ENCODE data around the gene ADAMTS5. TPM values are rescaled to one million over a fixed set of nuclear protein-coding genes. Genes with fewer than 3 reads are reported as not detected.

The ADAMTS5 gene
- total RNA-seq, result 1.4 TPM

DNA sequence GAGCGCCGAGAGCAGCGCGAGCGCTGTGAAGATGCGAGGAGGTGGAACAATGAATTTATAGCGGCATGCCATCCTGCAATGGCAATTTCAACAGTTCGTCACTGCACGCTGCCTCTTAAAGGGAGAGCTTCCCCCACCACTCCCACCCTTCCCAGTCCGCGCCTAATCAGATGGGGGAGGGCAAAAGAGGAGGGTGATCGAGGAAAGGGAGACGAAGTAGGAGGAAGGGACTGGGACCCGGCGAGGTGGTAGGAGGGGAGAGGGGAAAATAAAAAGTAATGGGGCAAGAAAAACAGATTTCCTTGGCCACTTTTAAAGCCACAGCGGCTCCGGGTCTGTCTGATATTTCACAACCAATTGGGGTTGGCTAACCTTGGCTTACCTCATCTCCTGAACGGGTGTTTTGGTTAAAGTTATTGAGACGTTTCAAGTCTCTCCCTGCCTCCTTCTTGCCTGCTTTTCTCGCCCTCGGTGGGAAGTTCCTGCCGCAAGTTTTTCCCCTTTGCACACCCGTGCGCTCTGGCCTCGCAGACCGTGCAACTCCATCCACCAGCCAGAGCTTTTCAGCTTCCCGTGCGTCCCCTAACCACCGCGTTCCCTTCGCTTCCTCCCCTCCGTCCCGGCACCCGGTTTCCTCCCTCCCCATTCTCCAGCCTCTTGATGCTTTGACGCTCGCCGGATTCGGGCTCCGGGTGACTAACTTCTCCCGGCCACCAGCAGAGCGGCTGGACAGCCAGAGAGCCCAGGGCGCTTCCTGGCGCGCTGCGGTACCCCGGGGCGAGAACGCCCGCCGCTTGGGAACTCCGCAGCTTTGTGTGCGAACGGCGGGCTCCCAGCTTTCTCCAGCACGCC, at the start of gene ADAMTS5:
Gene ADAMTS5 (minus strand): TSS at position 27 of the 852 bp plus-strand sequence. CDS start 697 bp downstream, outside the sequence.
- DNase-seq, result peak; percentile 39

DNA sequence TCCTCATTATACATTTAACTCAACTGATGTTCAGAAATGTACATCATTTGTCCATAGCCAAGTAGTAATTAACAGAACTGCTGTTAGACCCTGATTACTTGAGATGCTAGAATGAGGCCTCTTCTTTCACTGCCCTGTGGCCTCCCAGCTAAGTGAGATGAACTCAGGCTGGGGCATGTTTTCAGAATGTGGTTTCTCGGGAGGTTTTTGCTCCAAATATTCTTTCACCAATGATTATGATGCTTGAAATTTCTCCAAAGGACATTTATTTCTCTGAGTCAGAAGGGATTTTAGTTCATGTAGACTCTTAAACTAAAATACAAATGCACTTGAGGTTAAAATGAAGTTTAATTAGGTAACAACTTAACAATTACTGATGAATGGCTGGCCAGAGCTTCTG, 34.6 kb upstream of the ADAMTS5 start:
- no peak for DNase-seq

DNA sequence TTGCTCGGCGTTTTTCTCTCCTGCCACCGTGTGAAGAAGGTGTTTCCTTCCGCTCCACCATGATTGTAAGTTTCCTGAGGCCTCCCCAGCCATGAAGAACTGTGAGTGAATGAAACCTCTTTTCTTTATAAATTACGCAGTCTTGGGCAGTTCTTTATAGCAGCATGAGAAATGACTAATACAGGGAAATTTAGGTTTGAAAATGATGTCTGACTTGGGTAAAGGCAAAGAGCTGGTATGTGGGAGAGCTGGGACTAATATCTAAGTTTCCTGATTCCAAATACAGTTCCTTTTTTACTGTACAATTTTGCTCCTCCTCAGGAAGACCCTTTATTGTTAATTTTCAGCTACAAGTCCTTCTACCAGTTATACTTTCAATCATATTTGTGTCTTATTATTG, 16.7 kb upstream of the ADAMTS5 start:
- no peak for DNase-seq

DNA sequence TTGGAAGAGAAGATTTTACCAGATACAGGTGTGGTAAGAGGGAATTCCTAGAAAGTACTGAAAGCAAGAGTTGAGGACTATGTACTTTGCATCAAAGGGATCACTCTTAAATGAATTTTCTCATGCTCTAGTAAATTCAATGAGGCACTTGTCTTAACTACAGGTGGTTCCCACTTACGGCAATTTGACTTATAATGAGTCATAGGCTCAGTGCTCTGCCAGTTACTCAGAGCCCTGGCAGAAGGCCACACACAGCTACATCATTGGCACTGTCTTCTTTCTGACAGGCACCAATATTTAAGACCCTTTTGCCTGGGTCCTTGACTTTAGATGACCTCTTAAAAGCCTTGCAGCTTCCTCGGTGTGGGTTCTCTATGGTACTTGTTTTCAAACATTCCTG, 15.9 kb upstream of the ADAMTS5 start:
- no peak for DNase-seq

DNA sequence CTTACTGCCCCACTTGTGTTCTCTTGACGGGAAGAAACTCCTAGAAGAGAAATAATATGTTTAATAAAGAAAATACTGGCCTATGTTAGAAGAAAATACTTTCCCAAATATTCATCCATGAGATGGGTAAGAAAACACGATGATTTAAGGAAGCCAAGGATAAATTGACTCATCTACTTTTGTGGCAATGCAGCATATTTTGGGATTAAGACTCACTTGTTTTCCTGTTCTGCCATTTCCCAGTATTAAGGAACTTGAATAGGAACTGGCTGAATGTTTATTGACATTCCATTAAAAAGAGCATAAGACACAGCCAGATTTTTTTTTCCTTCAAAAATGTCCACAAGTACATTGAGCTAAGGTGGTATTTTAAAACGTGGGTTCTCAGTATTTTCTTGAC, 10.9 kb upstream of the ADAMTS5 start:
- DNase-seq, result no peak

DNA sequence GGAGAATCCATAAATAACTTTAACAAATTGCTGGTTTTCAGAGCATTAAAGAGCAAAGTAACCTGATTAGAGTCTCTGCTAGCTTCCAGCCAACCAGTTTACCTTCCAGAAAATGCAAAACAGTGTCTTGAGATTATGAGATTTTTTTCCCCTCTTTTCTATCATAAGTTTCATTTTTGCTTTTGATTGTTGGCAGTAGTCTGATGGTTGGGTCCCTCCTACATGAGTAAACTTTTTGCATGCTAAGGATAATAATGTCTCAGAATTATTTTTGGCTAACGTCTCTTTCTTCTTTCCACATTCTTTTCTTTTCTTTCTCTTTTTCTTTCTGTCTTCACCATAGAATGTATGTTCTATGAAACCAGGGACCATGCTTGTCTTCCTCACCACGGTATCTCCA, 6.3 kb upstream of the ADAMTS5 start:
- no peak for DNase-seq

DNA sequence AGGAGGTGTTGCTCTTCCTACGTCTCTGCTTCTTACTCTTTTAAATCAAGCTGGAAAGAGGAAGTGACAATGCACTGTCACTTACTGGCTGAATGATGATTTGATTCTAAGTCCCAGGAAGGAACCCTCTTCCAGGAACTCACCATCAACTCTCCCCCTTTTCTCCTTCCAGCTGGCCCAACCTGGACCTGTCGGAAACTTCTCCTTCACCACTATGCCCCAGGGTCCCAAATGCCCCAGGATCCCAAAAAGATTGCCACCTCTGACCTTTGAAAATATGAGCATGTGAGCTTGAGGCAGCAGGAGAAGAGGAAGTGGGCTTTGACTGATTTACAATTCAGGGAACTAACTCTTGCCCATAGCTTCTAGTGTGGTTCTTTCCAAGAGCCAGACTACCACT, 5.3 kb upstream of the ADAMTS5 start:
- no peak for DNase-seq

DNA sequence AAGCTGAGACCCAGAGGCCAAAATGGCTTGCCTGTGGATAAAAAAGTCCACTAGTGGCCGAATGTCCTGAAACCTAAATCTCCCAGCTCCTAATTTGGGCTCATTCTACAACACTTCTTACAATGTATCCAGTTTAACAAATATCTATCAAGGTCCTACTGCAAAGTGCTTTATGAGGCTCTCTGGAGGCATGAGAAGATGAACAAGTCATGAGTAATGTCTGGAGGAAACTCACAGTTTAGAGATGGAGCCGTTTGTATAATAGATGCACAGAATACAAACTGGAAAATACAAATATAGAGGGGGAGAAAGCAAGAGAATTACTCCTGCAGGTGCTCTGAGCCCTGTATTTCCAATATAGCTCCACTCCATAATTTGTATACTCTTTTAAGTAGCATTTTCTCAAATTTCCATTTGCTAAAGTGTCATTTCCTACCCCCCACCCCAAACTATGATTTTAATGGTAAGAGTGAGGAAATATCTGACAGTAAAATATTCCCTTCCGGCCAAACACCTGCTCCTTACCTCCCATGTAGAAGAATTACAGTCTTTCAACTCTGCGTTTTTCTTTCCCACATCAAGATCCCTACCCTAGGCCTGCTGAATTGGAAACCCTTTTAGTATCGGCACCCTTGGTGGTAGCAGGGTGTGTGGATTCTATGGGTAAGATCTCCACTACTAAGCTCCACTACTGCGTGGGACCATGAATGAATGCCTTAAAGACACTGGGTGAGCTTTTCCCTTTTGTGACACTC, 3.3 kb upstream of the ADAMTS5 start:
- DNase-seq, result no peak

DNA sequence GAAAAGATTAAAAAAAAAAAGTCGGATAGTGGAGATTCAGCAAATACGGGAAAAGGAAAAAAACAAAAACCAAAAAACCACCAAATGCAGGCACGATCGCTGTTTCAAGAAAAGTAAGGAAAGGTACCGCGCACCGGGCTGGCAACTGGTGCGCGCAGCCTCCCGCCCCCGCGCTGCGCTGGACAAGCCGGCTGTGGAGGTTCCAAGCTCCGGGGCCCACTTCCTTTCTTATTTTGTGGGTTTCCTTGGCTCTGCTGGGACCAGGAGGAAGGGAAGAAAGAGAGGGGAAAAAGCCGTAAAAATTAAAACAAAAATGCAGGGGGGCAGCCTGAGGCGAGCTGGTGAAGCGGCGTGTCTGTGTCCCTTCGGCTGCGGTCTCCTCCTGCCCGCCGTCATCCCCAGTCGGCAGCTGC, 233 bp downstream of the ADAMTS5 start:
- DNase-seq, result no peak

DNA sequence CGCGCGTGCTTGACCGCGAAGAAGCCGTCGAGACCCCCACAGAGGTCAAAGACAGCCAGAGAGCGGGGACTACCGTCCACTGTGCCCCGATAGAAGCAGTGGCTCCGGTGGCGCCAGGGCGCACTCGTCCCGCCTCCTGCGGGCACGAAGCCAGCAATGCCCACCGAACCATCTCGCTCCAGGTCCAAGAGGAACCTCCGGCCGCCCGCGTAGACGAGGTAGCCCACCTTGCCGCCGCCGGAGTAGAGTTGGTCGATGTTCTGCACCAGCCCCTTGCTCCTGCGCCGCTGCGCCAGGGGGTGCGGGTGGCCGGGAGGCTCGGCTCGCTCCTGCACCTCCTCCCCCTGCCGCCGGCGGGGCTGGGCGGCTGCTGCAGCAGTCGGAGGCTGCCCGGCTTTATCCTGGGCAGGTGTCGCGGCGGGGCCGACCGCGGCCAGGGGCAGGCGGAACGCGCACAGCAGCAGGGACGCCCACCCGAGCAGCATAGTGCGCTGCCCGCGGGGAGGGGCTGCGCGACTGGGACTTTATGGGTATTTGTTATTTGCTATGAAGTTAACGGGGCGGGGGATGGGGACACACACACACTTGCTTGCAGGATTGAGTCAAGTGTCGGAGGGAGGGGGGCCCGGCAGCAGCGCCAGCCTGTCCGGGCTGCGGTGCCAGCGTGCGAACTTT, 844 bp downstream of the ADAMTS5 start:
- DNase-seq, result no peak

DNA sequence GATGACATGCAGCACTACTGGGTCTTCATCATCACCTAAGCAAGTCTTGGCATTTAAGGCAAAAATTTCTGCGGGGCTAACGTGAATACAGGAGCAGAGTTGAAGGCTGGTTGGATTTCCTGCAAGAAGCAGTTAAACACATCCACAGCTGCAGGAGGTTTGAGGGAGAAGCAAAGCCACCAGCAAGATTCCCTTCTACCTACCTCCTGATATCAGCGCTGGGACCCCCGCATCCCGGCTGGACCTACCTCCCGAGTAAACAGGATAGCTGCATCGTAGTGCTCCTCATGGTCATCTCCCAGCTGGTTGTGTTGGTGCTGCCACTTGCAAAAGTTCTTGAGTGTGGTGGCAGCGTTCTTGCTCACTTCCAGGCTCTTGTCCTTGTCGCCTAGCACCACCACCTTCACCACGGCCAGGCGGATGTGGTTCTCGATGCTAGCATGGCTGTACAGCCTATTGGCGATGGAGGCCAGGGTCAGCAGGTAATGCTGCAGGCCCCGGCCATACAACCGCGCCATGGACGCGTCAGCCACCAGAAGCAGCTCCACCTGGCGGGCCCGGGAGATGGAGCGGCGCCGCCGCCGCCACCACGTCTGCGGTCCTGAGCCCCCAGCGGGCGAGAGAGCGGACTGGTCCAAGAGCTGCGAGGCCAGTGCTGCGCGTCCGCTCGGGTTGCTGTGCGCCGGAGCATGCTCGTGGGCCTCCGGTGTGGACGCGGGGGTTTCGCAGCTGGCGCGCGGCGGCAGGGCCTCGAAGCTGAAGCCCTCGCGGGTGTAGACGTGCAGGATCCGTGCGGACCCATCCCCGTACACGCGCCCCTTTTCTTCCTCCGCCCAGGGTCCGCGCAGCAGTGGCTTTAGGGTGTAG, 1.6 kb downstream of the ADAMTS5 start:
- no peak for DNase-seq

DNA sequence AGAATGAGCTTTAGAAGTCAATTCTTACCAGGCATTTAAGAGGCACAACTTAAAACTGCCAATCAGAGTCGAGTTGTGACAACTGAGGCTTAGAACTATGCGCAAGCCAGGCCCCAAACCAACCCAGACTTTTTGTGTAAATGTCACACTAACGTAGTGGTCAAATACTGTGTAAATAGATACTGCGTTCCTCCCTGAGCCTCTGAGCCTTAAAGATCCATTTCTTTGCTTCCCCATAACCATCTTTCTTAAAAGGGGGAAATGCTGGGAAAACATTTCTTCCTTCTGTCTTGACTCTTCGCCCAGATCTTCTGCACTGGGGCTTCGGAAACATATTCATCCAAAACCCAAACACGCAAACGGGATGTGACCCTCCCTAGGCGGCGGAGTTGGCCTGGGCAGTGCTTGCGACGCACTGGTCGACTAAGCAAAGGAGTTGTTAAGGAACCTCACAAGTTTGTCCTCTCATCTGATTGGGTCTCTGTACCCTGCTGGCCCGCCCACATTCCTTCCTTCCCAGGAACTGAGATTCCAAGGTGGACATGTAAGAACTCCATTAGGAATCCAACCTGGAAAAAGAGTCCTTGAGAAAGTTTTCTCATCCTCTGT, 2.6 kb downstream of the ADAMTS5 start:
- DNase-seq, result no peak

DNA sequence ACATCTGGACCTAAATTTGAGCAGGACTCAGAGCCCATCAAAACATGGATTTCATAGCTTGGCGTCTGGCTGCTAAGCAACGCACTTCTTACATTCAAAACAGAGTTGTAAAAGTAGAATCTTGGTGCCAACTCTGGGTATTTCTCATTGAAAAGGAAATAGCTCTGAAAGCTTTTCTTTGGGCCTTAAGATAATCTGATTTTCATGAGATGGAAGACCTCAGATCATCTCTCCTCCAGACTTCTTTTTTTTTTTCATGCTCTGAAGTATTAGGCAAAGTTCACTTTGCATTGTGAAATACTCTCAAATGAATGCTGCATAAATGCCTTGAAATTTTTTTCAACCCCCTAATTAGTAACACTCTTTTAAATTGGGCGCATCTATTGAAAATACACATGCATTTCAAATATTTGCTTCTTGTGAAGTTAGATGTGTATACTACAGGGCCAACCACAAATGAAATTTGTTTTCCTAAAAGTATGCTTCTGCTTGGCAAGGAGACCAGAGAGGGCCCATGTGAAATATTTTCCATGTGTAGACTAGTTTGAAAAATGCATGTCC, 4.2 kb downstream of the ADAMTS5 start:
- DNase-seq, result no peak

DNA sequence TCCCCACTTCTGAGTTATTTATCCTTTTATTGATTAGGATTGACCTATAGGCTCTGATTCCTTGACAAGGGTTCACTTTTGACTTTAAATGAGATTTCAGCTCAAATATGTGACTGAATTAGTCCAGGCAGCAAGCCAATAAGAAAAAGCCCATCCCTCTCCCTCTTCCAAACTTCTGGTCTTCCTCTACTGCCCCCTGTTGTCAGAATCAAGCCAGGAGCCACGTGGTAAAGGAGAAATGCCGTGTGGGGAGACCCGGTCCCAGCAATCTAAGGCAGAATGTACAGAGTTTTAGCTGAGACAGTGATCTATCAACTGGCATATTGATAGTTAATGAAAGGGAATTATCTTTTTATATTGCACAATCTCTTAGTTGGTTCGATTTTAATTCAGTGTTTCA, 5.2 kb downstream of the ADAMTS5 start:
- DNase-seq, result no peak

DNA sequence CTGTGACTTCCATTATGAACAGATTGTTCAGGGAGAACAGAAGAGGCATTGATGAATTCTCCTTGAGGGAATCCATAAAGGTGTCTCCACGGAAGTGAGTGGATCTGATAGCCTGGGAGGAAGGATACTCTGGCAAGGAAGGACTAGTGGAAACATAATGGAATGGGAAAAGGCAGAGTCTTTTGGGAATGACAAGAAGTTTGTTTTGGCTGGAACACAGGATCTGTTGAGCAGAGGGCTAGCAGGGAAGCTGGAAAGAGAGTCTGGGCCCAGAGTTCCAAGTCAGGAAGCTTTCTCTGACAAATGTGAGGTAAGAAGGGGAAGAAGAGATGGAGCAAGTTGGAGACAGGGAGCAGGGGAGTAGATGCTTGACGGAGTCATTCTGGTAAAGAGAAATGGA, 8.1 kb downstream of the ADAMTS5 start:
- no peak for DNase-seq

DNA sequence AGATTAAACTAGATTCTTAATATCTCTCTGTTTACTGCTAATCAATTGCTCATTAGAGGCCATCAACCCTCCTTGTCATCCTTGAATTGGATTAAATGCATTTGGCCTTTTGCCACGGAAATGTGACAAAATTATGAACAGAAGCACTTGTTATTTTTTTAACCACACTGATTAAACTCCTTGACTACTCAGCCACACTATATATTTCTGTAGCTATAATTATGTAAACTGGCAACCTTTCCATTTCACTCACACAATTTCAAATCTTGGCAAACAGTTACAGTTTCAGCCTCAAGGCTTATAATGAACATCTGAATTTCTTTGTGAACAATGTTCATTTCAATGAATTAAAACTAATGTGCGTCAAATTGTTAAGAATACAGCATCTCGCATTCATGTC, 10.1 kb downstream of the ADAMTS5 start:
- DNase-seq, result no peak

DNA sequence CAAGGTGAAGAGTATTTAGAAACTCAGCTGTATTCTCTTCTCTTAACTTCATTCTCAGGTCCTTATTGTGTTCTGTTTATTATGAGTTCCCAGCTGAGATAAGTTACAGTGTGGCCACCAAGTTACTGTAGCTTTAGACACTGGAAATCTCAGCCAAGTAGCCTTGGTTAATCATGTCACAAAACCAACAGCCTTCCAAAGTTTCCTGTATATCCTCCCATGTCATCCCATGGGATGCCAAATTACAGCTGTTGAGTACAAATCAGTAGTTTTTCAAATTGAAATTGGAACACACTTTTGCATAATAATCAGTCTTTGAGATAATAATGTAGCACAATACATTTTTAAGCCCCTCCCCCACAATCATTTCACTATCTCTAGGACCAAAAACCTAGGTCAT, 10.7 kb downstream of the ADAMTS5 start:
- no peak for DNase-seq

DNA sequence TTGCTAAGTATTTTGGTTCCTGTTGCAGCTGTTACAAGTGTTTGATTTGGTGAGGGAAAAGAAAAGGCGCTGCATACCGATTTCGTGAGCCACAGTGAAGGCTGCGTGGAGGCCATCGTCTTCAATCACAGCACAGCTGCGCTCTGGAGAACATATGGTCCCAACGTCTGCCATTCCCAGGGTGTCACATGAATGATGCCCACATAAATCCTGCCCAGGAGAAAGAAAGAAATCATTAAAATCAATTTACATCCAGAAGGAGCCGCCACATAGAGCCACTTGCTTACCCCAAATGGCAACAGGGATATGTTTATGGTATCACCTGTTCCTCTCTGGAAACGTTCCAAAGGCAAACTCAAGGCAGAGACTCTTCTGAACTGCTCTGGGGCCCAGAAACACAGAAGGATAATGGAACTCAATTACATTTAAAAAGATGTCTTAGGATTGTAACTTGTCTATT, 12.2 kb downstream of the ADAMTS5 start:
- no peak for DNase-seq

DNA sequence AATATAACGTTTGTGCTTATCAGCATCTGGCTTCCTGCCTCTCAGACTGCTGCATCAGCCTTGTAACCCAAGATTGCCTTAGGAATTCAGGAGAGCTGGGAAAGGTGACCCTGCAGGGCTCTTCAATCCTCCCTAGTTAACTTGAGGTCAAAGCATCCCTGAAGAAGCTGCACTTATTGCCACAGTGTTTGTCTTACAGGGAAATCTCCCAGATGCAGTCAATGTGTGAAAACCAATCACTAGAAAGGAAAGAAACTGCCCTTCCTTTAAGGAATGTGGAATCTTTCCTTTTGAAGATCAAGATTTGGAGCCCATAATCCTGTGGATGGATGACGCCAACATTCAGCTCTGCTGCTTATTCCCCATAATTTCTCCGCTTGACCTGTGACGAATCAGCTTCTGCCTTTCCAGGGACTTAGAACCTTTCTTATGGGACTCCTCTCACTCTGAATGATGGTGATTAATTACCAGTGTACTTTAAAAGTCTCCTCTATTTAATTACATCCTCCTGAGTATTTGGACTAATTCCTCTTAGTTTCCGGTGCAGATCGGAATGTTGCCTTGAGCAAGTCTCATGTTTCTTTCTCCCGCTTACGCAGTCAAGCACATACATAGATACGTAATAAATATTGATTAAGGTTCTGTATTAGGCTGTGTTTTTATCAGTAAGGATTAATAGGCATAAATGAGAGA, 14.4 kb downstream of the ADAMTS5 start:
- DNase-seq, result no peak

DNA sequence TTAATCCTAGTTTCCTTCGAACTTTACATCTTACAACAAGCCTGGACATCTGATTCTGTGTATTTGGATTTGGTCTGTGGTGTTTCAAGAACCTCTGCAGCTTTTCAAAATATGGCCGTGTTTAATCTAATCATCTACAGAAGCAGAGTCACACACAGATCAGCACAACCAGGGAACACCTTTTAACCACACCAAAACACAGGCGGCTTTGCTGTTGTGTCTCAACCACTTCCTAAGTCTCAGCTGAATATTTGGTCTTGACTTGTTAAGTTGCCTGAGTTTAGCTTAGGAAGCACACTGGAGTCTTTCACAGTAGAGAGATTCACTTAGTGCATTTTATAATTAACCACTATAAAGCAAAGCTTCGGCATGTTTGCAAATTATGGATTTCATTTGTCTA, 17.1 kb downstream of the ADAMTS5 start:
- DNase-seq, result no peak

DNA sequence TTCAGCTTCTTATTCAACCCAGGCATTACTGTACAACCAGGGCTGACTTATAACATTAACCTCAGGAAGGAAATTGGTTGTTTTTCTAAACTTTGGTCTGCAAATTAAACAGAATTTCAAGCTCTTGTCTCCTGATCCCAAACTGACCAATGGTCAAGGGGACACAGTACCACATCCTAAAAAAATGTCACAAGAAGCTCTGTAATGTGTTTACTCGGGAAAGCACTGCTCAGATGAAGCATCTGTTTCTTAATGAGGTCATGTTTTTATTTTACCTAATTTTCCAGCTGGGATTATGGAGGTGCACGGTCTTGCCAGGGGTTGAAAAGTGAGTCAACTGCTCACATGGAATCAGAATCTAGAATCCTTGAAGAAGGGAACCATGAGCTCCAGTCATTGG, 18.7 kb downstream of the ADAMTS5 start:
- no peak for DNase-seq
